ENCODE data around the gene NAA20.

NAA20 gene

DNA sequence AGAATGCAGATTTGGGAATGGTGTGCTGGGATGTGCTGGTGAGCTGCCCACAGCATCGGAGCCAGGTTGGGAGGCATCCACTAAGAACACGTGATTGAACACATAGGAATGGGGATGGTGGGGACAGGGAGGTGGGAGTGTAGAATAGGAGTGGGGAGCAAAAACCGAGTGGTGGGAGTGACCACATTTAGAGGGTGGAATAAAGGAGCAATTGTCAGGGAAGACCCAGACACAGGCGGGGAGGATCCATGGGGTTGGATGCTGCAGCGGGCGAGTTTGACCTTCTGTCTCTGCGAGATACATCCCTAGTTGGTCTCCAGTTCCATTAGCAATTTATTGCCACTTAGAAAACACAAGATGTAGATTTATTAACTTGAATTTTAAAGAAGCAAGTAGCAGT is 4.7 kb downstream of the NAA20 start:
- DNase-seq = no peak

DNA sequence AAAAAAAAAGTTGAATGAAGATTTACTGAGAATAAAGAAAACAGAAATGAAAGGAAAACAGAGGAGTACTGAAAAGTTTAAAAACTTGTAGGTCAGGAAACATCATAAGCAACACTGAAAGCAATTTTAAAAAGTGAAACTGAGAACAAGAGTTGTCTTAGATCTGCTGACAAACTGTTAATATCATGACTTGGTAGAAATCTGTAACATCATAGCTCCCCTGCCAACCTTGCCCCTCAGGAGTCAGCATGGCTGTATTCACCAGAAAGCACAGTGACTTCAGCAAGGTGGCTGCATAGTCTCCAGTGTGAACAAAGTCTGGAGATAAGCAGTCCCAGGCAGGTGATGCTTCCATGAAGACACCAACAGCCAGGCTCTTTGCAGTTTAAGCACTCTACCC is 5.3 kb downstream of the NAA20 start:
- DNase-seq = no peak

DNA sequence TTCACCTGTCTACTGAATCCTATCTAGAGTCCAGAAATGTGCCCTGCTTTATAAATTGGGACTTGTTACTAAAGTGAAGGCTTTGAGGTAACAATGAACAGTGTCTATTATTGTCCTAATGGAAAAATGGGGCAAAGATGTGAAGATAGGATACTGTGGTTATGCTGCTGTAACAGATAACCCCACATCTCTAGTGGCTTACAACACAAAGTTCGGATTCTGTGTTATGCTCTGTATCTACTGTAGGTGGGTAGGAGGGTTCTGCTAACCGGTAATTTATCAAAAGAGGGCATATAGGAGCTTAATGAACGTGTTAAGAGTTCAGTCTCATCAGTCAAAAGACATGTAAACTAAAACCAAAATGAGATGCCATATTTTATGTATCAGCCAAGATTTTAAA is 6.2 kb downstream of the NAA20 start:
- no peak for DNase-seq

DNA sequence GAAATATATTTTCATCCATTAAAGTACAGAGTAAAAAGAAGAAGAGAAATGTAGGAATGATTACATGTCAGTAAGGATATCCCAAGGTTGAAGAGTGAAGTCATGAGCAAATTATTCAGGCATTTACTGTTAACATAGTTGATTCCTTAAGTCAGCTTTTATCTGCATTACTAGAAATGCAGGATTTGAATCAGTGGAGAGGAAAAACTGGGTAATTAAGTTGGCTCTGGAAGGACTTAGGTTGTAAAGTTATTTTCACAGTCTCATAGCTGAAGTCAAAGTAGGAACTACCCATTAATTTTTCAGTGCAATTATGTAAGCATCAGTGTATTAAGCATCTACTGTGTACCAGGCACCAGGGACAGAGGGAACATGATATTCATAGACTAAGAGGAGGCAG is 7.8 kb downstream of the NAA20 start:
- no peak for DNase-seq

DNA sequence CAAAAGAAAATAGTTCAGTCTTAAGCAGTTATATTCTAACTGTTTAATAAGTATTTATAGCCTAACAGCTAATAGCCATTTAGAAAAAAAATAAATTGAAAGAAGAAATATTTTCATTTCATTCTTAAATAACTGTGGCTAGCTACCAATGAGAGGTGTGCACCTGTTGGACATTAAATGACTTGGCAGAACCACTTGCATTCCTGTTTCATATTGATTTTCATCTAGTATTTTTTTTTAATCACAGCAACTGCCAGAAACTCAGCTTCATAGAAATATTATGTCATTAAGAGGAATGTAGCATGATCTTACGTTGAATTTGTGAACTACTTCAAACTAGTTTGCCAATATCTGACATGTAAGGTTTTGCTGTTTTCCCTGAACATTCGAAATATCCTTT is 10.1 kb downstream of the NAA20 start:
- no peak for DNase-seq

DNA sequence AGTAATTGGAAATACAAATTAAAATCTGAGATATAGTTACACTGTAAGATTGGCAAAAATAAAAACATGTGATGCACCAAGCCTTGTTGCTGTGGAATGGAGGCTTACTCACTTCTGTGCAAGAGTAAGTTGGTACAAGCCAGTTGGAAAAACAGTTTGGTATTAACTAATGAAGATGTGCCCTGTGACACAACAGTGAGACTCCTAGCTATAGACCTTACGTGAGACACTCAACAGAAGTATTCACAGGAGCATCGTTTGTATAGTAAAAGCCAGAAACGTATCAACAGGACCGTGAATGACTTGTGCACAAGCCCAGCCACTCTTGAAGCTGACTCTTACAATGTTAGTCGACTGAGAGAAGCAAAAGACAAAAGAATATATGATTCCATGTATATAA is 14.6 kb downstream of the NAA20 start:
- no peak for DNase-seq

DNA sequence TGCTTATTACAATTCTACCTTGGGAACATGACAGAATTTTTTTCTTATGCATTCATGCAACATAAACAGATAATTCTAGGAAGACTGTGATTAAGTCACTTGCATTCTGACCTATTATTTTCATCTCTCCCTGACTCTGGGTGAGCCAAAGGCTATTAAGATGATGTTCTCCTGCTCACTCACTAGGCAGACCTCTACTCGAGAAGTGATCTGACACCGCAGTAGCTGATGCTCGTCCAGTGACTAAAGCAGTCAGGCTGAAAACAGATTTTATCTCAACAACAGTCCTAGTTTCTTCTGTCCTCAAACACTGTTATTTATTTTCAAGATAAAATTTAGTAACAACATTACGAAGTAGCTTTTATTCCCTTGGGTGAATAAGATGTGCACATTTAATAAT is 17.3 kb downstream of the NAA20 start:
- no peak for DNase-seq

DNA sequence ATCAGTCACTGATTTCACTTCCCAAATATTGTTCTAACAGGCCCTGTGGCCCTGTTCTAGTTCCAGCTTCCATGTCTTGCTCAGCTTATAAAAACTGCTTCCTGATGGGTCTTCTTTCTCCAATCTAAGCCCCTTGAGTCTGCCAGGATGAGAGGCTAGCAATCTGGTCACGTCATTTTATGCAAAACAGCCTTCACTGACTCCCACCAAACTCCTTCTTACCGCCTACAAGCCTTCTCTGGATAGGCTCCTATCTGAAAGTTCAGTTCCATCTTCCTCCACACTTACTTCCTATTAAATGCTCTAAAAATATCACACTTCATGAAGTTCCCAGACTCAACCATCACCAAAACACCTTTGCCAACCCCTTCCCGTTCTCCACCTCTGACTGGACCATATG is 19.6 kb downstream of the NAA20 start:
- no peak for DNase-seq

DNA sequence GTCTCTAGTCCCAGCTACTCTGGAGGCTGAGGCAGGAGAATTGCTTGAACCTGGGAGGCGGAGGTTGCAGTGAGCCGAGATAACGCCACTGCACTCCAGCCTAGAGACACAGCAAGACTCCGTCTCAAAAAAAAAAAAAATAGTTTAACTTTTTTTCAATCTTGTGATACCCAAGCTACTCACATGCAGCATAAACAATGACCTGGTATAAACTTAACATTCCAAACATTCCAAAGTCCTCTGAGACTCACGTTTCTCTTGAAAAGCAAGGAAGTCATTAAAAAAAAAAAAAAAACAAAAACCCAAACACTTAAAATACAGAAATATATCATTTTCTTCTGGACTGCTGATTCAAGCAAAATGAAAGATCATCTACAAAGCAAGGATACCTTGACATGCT is 20.8 kb downstream of the NAA20 start:
- no peak for DNase-seq

DNA sequence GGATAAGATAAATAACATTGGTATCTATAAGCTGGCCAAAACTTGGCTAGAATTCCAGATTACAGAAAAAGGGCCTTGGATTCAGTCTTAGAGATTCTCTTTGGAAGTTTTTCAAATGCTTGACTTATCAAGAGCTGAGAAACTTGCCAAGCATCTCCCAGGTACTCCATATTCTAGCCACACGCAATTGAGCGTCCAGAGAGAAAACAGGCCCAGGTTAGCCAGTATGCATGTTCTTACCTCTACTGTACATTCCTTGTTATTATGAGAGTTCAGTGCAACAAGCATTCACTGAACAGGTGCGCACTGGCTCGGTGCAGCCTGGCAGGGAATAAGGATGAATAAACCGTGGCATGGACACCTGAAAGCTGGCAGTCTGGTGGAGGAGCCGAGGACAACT is 21.4 kb downstream of the NAA20 start:
- no peak for DNase-seq

DNA sequence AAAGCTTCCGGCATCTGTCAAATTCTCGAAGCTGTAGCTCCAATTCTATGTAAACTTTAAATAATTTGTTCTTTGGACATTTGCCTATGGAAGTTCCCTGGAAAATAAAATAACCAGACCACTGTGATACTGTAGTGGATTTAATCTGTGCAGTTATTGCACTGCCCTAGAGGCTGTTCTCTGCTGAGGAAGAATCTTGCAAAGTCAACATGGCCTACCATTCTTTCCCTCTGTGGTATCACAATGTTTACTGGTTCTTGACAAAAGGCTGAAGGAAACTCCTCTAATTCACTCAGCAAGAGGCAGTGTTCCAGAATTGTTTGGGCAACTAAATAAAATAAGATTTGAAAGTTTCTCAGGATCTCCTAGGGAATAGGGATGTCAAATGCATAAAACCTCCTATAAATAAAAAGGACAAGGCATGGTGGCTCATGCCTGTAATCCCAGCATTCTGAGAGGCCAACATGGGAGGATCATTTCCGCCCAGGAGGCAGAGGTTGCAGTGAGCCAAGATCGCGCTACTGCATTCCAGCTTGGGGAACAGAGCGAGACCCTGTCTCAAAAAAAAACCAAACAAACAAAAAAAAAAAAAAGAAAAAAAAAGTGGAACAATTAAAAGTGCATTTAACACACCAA is 22.7 kb downstream of the NAA20 start:
- no peak for DNase-seq

DNA sequence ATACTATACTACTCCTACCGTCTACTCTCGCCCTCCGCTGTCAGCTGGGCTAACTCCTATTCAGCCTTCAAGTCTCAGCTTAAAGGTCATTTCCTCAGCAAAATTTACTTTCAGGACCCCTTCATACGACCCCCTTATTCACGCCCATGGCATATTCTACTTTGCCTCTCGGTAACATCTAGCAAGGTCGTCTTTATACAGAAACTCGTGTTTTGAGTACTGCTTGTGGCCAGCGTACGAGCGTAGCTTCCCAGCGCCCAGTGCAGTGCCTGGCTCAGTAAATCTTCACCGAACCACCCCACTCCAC is 34.6 kb downstream of the NAA20 start:
- DNase-seq = no peak

DNA sequence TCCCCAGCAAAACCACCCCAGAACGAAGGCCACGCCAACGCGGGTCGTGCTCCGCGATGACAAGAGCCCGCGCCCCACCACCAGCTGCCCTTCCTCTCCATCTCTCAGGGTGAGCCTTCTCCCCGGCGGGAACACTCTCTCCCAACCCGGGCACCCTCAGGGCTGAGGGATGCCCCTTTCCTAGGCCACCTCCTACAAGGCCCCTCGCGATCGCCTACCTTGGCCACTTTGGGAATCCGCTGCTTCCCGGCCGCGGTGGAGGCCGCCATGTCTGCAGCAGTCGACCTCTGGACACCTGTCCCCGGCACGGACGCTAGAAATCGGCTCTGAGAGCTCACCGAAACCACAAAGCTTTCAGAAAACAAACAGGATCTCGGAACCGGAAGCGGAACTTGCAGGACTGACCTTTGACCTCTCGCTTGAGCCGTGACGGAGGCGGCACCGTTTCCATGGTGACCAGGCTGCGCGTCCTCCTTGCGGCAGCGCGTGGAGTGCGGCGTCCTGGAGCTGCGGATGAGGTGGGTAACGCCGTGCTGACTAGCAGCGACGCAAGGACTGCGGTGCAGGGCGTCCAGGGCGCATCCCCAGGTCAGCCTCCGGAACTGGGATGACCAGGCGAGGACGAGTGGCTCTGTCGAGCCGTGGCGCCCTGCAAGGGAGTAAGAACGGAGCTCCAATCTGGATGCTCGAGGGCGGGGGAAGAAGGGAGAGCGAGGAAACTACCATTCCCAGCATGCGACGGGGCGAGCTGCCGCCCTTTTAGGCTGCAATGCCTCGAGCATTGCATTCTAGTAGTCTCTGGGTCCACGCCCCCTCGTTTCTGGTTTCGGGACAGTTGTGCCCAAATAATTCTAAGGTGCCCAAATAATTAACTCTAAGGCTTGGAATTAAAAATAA is 35.2 kb downstream of the NAA20 start, which contains the start of the genes CFAP61 and CRNKL1:
Gene CFAP61, plus strand, starts transcription at position 459 of the 897 bp plus-strand sequence. CDS start 4,122 bp downstream, outside the sequence.
Gene CRNKL1, minus strand, starts transcription at position 393 of the 897 bp plus-strand sequence. Its CDS starts 124 bp downstream, at position 269.
- peak; percentile 99 for DNase-seq

DNA sequence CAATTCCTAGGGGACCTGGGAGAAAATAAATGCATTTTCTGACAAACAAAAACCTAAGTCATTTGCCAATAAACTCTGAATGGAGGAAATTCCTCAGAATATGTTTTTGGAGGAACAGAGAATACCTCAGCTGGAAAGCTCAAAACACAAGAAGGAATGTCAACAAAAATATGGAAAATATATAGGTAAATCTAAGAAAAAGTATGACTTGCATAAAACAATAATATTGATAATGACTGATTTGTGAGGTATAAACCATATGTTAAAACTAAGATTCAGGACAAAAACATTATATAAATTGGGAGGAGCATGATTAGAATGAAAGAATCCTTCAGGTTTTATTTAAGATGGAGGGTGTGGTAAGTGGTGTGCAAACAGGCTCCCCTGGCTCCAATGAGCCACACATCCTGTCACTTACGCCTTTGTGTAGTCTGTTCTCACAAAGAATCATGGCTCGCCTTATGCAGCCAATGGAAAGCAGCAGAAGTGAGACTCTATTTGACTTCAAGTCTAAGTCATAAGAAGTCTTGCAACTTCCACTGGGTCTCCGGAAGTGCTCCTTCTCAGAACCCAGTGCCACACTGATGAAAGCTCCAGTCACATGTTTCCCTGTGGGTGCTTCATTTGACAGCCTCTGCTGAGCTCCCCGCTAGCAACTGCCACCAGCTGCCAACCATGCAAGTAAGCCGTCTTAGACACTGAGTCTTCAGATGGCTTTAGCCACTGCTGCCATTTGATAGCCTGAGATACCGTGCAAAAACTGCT is 43.3 kb downstream of the NAA20 start:
- DNase-seq = peak; percentile 72

DNA sequence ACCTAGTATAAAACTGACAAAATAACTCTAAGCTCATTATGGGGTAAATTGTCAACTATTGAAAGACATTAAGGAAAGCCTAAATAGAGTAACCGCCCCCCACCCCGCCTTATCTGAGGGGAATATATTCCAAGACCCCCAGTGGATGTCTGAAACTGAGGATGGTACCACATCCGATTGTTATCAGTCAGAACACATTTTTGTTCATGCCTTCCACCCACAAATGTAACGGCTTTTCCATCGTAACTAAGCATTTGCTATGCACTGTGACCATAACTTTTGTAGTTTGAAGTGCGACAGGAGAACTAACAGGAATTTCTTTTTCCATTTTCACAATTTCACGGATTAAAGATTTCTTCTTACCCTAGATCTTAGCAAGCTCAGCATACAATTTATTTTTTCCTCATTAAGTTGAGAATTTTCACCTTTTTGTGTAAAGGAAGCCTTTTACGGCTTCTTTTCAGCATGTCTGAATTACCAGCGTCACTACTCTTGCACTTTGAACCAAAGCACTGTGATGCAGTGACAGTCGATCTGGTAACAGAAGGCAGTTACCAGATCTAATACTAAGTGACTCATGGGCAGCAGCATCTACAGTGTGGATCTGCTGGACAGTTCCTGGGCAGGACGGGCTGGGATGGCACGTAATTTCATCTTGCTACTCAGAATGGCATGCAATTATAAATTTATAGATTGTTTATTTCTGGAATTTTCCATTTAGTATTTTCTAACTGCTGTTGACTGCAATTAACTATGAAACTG is 47.0 kb downstream of the NAA20 start:
- DNase-seq = no peak

DNA sequence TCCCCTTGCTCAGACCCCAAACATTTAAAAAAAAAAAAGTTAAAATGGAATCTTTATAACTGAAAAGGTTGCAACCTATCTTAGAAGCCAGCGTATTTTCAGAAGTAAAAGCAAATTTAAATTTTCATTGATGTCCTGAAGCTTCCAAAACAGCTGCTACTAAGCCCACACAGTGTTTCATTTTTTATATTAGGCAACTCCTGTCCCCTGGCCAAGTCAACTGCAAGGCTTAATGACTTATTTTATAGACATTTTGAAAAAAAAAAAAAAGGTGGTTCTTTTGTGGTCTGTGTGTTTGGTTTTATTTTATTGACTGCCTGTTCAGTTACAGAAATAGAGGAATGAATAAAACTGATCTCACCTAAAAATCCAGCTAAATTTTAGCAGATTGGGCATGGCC is 48.2 kb downstream of the NAA20 start:
- DNase-seq = no peak

DNA sequence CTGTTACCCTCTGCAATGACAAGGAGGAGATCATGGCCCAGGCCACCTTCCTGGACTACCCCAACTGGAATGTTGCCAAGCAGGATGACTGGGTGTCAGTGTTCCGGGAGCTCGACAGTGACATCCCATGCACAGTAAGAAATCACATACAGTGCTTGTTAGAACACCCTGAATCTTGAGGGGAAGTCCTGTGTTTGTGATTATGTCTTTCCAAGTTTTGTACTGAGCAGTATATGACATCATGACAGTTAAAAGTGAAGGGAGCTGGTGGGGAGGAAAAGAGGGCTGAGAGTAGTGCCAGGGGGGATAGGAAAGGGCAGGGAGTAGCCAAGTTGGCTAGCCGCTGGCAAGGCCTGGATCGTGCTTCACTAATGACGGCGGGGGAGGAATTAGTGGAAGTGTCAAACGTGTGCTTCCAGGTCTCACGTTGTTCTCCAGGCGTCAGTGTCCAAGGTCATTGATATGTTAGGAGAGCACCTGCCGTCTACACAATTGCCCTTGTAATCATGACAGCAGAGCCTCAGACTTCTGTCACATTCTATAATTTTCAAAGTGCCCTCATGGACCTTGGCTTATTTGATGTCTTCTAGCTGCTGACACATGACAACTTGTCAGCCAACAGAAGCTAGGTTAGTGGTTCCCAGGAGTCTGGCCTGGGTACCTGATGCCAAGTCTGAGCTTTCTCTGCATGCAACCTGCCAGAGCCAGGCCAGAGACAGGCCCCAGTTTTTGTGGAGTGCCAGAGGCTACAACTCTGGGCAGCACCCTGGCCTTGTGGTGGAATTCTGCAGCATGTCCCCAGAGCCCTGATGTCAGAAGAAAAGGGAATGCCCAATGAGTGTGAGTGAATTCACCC is 53.9 kb downstream of the NAA20 start:
- DNase-seq = peak; percentile 25

DNA sequence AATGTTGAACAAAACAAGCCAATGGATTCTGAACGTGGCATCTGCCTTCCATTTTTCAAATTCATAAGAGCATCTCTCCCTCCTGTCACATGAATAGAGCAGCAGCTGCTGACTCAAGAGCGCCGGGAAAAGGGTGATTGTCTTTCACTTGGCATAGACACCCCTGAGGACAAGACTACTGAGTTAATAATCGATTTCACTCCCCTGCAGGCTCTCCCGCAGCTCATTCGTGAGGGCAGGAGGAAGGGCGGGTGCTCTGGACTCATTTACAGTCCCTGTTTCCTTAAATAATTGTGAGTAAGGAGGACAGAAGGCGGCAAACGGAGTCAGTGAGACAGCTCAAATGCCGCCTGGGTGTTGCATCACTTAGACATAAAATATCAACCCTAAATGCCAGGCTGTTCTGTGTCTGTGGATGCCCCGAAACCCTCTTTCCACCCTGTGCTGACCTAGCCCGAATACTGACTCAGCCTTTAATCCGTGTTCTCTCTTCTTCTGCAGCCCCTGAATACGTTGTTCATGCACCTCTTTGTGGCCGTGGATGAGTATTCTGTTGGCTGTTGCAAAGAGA is 56.7 kb downstream of the NAA20 start:
- DNase-seq = peak; percentile 93

DNA sequence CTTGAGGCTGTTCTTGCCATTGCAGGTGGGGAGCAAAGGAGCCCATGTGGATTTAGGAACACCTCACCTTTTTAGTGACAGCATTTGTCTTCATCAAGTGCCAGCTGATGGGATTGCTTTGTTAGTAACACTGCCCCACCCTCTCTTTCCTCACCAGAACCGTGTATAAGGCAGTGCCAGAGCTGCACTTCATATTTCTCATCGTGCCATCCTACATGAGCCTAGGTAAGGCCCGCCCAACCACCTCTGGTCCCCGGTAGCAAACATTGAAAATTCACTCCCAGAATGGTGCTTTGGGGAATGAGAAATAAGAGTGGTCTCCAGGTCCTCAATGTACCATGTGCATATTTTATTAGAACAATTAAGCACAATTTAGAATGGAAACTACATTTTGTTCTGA is 57.9 kb downstream of the NAA20 start:
- peak; percentile 51 for DNase-seq

DNA sequence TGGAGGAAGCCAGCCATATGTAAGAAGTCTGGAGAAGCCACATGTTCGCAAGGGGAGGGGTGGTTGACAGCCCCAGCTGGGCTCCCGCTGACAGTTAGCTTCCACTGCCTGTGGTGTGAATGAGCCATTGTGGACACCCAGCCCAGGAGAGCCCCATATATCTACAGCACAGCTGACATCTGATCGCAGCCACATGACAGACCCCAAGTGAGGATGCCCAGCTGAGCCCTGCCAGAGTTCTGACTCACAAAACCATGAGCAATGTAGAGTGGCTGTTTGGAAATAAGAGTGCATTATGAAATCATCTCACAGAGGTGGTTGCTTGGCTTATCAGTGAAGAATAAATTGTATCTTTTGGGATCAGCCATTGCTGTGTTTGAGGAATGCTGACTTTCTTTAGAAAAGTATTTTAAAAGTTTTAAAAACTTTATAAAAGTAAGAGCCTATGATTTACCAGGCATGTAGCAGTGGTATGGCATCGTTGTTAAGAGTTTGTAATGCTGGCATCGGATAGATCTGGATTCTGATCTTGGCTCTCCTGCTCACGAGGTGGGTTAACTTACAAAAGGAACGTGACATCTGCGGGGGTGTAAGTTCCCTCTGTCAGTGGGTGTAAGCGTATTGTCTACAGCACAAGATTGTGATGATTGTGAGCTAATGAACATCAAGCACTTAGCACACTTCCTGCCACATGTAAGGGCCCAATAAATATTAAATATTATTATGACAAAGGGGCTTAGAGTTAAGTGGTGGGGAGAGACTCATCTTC is 59.3 kb downstream of the NAA20 start:
- DNase-seq = peak; percentile 48

DNA sequence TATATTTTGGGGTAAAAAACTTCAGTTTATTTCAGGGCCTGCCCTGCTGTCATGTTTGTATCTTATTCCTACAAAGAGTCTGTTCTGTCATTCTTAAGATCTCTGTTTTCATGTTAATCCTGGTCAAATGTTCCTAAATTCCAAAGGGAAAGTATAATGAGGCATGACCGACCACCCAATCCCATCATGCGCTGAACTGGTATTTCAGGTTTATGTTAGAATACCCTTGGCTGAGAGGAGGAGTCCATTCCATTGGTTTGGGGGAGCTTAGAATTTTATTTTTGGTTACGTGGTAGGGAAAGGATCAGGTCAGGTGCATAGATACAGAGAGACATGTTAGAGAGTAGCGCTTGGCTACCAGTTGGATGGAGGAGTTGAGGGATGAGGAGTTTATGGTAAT is 60.9 kb downstream of the NAA20 start:
- no peak for DNase-seq

Data from NCI-H69 (cell line).